Forelimb muscle (tissue), 1 donor: ENCODE measurements around the gene DUSP23. TPM values are rescaled to one million over a fixed set of nuclear protein-coding genes. Genes with fewer than 3 reads are reported as not detected.

Source experiments
- DNase-seq: peaks from one replicate; pipeline ENCODE4 v3.0.0-alpha.2; 2013; ENCODE audit warnings: low read depth
- polyA plus RNA-seq: library from polyadenylated mRNA; unstranded; fragments of 120-200 nt; gene quantifications from one replicate; pipeline ENCODE4 v1.2.1, GENCODE V29; 2013; ENCODE audit not compliant: insufficient read length

Gene DUSP23
- polyA plus RNA-seq = 7.9 TPM

DNA sequence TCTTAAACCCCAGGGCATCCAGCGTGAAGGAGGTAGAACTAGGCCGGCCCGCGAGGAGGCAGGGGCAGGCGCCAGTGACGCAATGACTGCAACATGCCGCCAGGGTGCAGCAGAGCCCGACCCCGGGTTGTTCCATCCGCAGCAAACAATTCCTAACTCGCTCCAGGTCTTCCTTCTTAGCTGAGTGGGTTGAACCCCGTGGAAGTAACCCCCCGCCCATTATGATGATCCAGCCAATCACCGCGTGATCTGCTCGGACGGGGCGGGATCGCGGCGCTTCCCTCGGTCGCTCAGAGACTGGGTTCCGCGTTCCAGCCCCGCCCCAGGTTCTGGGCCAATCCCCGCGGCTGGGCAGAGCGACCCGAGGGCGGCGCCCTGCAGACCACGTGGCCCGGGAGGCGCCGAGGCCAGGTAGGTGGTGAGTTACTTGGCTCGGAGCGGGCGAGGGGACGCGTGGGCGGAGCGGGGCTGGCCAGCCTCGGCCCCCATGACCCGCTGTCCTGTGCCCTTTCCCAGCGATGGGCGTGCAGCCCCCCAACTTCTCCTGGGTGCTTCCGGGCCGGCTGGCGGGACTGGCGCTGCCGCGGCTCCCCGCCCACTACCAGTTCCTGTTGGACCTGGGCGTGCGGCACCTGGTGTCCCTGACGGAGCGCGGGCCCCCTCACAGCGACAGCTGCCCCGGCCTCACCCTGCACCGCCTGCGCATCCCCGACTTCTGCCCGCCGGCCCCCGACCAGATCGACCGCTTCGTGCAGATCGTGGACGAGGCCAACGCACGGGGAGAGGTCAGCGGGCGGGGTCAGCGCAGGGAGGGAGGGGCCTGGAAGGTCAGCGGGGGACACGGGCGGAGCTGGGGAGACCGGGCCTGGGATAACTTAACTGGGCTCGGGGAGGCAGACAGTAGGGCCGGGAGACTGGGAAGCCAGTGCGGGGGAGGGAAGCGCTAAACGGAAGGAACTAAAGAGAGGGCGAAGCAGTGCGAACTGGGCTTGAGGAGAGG, at the start of gene DUSP23:
TSS of gene DUSP23 (plus strand) at position 380 of the 1,000 bp plus-strand sequence. CDS start at position 519, 139 bp downstream.
- peak; percentile 90 for DNase-seq

- DNase-seq = no peak
These were observed 43.4 kb upstream of the DUSP23 start for GRCh38 chr1:159737238-159737916.

DNA sequence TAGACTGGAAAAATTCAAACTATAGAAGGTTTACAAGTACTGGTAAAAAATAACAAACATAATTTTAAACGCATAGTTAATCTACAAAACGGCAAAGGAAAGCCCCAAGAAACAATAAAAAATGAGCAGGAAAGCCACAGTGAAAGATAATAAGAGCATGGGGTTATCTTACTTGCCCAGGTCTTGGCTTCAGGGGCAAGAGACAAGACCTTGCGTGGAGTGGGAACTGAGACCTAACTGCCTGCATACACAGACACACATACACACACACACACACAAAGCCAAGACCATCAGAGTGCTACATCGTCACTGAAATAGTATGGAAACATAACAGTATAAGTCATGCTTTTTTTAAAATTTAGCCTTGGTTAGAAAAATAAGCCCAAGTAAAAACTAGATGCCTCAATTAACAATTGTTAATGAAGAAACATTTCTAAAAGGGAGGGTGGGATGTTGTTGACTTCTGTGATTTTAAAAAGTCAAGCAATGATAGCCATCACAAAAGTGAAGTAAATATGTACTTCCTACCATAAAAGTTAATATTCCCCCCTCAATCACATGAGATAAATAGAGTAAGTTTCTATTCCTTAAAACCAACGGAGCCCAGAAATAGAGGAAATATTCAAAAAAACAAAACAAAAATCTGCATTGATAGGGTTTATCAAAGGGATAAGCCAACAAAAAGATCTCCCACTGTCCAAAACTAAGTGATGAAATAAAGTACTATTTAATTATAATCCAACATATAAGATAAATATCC, 36.9 kb upstream of the DUSP23 start:
- no peak for DNase-seq

DNA sequence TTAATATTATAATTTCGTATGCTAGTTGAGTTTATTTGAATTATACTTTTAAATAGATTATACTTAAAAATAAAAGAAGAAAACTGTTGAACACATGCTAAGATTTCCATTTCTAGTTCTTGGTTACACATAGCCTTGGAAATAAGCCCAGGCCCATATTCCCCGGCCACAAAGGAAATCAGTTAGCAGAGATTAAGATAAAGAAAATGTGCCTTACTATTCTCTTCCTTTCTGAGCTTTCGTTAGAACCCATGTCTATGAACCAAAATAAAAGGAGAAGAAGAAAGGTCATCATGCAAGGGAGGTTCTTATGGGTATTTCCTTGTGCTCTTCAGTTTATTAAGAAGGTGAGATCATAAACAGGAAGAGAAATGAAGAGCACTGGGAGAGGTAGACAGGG, 34.1 kb upstream of the DUSP23 start:
- no peak for DNase-seq

DNA sequence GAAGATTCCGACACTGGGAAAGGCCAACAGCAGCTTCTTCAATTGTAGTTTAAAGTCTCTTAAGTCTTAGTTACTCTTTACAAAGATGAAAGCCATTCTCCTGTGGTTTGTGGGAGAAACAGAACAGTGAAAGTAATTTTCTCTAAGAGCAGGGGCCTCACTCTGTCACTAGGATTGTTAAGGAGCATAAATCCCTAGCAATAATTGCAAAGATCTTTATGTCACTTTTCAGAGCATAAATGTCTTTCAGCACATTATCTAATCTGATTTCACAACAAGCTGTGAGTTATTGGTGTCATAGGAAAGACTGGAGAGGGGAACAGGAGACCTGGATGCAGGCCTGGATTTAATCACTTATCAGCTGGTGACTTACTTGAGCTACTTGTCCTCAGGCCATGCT, 32.4 kb upstream of the DUSP23 start:
- no peak for DNase-seq

DNA sequence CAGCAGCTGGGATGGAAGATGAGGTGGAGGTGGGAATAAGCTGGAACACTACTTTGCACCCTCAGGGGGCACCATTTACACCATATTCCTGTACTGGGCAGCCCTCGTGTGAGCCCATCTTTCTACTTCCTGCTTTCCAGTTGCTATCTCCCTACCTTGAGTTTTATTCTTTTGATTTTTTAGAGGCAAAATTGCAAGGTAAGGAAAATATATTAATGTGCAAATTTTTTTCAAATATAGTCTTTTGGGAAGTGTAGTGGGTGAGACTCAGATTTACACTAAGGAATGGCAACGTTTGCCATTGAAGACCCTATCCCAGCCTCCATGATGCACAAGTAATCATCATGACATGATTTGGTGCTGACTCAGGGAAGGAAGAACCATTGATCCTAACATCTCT, 31.1 kb upstream of the DUSP23 start:
- no peak for DNase-seq

GRCh38 chr1:159750621-159751020, 30.1 kb upstream of the DUSP23 start:
- DNase-seq = no peak

GRCh38 chr1:159751031-159751430, 29.7 kb upstream of the DUSP23 start:
- no peak for DNase-seq

DNA sequence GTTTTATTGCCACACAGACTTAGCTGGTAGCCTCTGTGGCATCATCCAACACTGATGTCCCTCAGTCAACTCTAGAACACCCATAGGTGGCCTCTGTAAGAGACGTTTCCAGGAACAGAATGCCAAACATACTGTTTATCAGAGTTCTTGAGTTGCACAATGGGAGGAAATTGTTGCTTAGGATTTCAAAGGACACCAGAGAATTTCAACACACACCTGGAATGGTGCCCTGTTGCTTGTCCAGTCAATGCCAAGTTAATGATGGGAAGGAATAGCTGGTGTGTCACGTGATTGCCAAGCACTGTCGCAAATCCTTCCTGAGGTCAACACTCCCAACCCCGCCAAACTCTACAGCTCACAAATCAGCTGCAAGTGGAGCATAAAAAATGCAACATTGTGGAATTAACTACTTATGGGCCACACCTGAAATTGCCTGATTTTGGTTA, 28.6 kb upstream of the DUSP23 start:
- no peak for DNase-seq

DNA sequence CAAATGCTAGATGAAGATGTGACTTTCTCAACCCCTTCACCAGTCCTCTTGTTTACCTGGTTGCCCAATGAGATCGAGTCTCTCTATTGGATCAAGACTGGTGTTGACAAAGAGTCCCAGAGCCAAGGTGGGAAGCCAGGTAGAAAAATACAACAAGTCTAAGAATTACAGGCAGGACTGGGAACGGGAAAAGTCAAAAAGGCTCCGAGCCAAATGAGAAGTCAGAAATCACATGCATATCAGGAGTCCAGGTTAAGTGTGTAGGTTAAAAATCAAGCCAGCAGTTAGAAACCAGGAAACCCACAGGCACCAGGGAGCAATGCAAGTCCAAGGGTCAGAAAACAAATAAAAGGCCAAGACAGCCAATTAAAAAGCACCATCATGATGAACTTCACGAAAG, 27.4 kb upstream of the DUSP23 start:
- DNase-seq = no peak

DNA sequence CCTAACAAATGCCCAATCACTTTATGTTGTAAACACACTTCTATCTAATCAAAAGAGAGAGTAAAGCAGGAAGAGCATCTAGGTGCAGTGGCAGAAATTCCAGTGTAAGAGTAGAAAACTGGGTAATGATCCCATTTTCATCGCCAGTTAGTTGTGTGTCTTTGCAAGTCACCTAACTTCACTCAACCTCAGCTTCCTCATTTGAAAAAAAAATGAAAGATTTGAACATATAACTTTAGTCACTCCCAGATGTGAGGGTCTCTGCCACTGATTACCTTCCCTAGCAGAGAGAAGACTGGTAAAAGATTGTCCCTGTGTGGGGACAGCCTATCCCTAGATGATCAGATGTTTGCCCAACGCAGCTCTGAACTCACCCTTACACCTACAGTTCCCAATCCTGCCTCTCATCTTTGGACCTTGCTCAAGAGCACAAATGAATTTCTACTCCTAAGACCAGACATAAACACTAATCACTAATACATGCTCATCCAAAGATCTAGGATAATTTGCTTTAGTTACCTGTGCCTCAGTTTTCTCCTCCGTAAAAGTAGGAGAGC, 25.2 kb upstream of the DUSP23 start:
- no peak for DNase-seq

DNA sequence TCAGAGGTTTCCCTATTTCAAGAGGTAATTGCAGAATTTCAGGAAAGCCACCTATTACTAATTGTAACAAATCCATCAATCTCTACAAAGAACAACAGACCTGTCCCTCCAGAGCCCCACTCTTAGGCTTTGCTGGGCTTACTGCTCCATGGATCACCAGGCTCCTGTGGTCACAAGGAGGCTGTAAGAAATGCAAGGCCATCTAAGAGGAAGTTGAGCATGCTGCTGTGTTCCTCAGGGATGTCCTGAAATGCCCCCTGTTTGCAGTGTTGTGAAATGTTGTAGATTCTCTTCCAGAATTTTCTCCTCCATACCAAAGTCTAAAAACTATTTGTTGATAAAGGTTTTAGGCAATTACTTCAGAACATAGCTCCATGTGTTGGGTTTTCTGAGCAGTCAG, 24.4 kb upstream of the DUSP23 start:
- DNase-seq = no peak

DNA sequence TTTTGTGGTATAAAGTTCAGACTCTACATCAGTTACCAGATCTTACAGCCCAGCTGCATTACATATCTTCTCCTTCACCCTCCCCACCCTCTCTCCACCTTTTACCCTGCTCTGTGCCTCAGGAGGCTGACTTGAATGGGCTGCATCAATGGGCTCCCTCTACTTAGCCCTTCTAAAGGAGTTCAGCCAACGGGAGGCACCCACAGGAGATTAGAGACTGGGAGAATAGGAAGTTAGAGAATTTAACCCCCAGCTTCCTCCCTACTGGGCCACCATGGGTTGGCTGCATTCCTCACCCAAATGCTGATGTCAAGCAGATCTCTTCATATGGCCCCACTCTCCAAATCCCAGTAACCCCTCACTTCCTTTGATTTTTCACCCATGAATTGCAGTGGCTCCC, 17.1 kb upstream of the DUSP23 start:
- DNase-seq = no peak

- no peak for DNase-seq
These were observed 15.0 kb upstream of the DUSP23 start for GRCh38 chr1:159765806-159766205.

DNA sequence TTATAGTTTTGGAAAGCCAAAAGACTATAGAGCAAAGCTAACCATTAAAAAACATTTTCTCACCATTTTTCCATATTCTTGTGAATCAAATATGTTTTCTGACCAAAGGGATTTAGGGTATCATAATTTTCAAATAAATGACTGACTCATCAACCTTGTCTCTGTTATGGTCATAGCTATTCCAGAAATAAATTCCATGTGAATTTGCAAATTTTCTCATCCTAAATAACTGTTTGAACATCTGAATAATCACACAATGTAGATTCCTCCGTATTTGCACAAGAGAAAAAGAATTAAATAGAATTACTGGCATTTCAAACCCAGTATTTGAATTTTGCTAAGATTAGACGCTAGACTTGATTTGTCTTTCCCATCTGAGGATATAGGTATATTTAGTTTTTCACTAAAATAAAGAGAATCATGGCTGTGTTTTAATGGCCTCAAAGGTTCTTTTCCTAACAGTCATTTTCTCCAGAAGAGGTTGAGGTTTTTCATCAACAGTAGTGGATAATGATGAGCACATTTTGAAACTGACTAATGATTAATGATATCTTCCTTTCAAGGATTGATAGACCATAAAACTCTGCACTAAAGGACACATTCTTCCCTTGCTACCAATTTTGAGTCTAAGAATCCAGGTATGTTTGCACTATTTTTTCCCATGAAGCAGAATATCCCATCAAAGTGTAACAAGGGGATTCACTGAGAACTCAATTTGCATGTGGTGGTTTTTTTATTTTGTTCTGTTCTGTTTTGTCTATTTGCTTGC, 9.5 kb upstream of the DUSP23 start:
- DNase-seq = no peak

- DNase-seq = no peak
These were observed 6.3 kb upstream of the DUSP23 start for GRCh38 chr1:159774465-159774864.

DNA sequence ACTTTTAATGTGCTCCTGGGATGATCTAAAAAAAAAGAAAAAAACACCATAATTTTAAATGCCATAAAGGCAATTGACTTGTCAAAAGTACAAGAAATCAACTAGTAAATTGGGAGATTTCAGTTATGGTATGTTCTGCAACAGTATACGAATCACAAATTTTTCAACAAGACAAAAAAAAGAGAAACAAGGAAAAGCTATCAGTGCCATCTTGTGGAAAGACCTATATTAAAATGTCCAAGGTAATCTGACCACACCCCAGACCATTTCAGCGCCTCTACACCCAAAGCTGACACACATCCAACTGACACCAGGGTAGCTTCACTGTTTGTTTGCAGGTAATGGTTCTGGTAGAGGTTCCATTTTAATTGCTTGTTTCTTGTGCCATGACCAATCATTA, 5.0 kb upstream of the DUSP23 start:
- DNase-seq = no peak

- no peak for DNase-seq
These were observed 2.5 kb upstream of the DUSP23 start for GRCh38 chr1:159778266-159778665.

DNA sequence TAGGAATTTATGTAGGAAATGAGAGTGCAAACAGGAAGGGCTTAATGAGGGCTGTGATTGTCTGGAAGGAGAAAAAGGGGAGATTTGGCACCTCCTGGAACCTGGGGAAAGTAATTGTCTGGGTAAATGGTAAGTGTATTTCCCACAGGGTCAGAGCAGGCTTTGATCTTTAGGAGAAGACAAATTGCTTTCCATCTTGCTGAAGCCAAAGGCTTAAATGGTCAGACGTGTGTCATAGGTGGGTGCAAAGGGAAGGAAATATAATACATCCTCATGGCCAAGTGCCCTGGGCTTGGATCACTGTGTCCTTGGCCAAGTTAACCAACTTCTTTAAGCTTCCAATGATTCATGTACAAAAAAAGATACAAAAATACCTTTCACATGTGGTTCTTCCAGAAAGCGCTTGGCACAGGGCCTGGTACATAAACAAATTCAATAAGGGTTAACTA, 1.3 kb upstream of the DUSP23 start:
- DNase-seq = no peak

DNA sequence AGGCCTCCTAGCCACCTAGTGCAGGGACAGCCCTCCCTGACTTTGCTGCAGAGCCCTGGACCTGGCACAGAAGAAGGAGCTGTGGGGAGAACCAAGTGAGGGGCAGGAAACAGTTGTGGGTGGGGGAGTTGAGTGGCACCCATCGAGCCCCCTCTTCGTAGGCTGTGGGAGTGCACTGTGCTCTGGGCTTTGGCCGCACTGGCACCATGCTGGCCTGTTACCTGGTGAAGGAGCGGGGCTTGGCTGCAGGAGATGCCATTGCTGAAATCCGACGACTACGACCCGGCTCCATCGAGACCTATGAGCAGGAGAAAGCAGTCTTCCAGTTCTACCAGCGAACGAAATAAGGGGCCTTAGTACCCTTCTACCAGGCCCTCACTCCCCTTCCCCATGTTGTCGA, 1.2 kb downstream of the DUSP23 start:
- no peak for DNase-seq

GRCh38 chr1:159783724-159784123, 3.0 kb downstream of the DUSP23 start:
- no peak for DNase-seq
